ENCODE data around the gene CPNE1. TPM values are rescaled to one million over a fixed set of nuclear protein-coding genes. Genes with fewer than 3 reads are reported as not detected.

CPNE1 gene
- polyA plus RNA-seq, 3 donors = 153 to 210 (median 167) TPM

GRCh38 chr20:35601990-35602389 is 62.7 kb downstream of the CPNE1 start:
- peak overlapping the region in 1 of 2 donors; percentile 94 for H3K4me3 Mint-ChIP-seq
- WGBS (ENCODE audit: insufficient coverage) = 39% methylated on average over 23 of the region's 30 CpGs
- intact Hi-C loops (cut with micrococcal nuclease) = no loop called here
- DNase-seq = no peak
- Histone ChIP-seq H3K79me2 (ENCODE audit: insufficient read depth, low read length) (no peaks in the 10 kb centered on the region), H3K9ac (ENCODE audit: insufficient read depth, low read length, poor library complexity, severe bottlenecking) (peak overlapping the region; percentile 43), H3K4me1 (ENCODE audit: control insufficient read depth in 1 of 2, insufficient read depth in 2 of 2, low read length in 2 of 2) (peaks cover 16 to 17% of the 10 kb centered on the region in 2 donors), H3K4me2 (replicated peaks; ENCODE audit: extremely low read depth, low read length, poor library complexity, severe bottlenecking) (peak overlapping the region; percentile 75), H3K27ac (ENCODE audit: low read depth in 1 of 2, low read length in 2 of 2) (no peak overlapping the region), H3K9me3 (replicated peaks in 1 of 2; ENCODE audit: control insufficient read depth in 1 of 2, insufficient read depth in 1 of 2, low read length in 2 of 2) (no peaks in the 10 kb centered on the region), H3K36me3 (replicated peaks in 1 of 2; ENCODE audit: control insufficient read depth in 1 of 2, insufficient read depth in 2 of 2, low read length in 2 of 2) (no peaks in the 10 kb centered on the region), H3K27me3 (ENCODE audit: control insufficient read depth in 2 of 2, insufficient read depth in 2 of 2, low read length in 2 of 2) (peaks cover 8 to 34% of the 10 kb centered on the region in 2 donors), H2AFZ (ENCODE audit: insufficient read depth, low read depth, low read length, poor library complexity, severe bottlenecking) (peak overlapping the region; percentile 79), H3K4me3 (replicated peaks in 1 of 3; ENCODE audit: low read depth in 2 of 3, low read length in 3 of 3) (peak overlapping the region in 1 of 3 experiments; percentile 66), H4K20me1 (ENCODE audit: insufficient read depth, low read length) (no peaks in the 10 kb centered on the region)
- peaks cover 0 to 9% (median 2%) of the 10 kb centered on the region in 7 donors for H3K9me3 Mint-ChIP-seq
- TF ChIP-seq CTCF (IDR thresholded peaks at IDR 0.05) = no peak
- peaks cover 0 to 5% of the 10 kb centered on the region in 2 donors for H3K36me3 Mint-ChIP-seq
- peaks cover 16% of the 10 kb centered on the region for H3K4me1 Mint-ChIP-seq
- no peak overlapping the region for H3K27ac Mint-ChIP-seq
- peaks cover 50 to 54% (median 52%) of the 10 kb centered on the region in 3 donors for H3K27me3 Mint-ChIP-seq (ENCODE audit: low read depth in 3 of 3)

DNA sequence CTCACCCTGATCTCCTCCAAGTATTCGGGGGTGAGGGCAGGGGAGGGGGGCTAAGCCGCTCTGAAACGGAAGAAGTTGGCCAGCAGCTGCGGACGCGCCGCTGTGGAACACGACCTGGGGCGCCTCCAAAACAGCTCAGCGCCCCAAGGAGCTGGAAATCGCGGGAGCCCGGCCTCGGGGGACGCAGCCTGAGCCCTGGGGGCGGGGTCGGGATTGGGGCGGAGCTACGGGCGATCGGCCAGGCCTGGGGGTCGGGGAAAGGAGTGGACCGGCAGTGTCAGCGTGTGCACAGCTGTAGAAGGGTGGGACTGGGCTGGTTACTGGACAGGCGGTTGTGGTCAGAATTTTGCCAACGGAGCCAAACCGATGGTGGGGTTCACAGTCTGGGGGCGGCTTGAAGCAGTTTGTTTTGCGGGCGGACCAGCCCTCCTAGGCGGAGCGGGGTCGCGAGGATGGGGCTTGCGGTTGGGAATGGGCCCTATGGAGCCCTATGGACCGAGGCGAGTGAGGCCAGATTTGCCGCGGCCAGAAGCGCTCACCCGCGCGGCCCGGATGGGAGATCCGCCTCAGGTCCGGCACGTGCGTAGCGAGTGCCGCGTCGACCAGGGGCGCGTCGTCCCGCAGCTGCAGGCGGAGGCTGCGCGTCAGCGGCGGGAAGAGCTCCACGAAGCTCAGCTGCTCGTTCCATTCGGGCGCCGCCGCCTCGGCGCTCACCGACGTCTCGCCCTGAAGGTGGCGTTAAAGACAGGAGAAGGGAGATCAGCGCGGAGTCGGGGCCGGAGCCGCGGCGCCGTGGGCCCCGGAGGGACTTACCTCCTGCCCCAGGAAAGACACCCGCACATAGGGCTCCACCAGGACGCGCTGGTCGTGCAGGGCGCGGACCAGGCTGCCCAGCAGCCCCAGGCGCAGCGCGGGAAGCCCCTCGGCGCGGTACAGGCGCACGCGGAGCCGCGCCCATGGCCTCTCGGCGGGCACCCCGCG is 63.4 kb downstream of the CPNE1 start:
- peaks cover 0 to 5% of the 10 kb centered on the region in 2 donors for H3K36me3 Mint-ChIP-seq
- peaks cover 0 to 9% (median 2%) of the 10 kb centered on the region in 7 donors for H3K9me3 Mint-ChIP-seq
- Histone ChIP-seq H3K79me2 (ENCODE audit: insufficient read depth, low read length) (no peaks in the 10 kb centered on the region), H3K4me1 (ENCODE audit: control insufficient read depth in 1 of 2, insufficient read depth in 2 of 2, low read length in 2 of 2) (peaks cover 16 to 17% of the 10 kb centered on the region in 2 donors), H3K4me2 (replicated peaks; ENCODE audit: extremely low read depth, low read length, poor library complexity, severe bottlenecking) (peak overlapping the region; percentile 75), H4K20me1 (ENCODE audit: insufficient read depth, low read length) (no peaks in the 10 kb centered on the region), H2AFZ (ENCODE audit: insufficient read depth, low read depth, low read length, poor library complexity, severe bottlenecking) (peak overlapping the region; percentile 79), H3K4me3 (replicated peaks in 1 of 3; ENCODE audit: low read depth in 2 of 3, low read length in 3 of 3) (peak overlapping the region; percentile 2 to 66 (median 26)), H3K27me3 (ENCODE audit: control insufficient read depth in 2 of 2, insufficient read depth in 2 of 2, low read length in 2 of 2) (peaks cover 8 to 34% of the 10 kb centered on the region in 2 donors), H3K27ac (ENCODE audit: low read depth in 1 of 2, low read length in 2 of 2) (no peak overlapping the region), H3K9me3 (replicated peaks in 1 of 2; ENCODE audit: control insufficient read depth in 1 of 2, insufficient read depth in 1 of 2, low read length in 2 of 2) (no peaks in the 10 kb centered on the region), H3K36me3 (replicated peaks in 1 of 2; ENCODE audit: control insufficient read depth in 1 of 2, insufficient read depth in 2 of 2, low read length in 2 of 2) (no peaks in the 10 kb centered on the region), H3K9ac (ENCODE audit: insufficient read depth, low read length, poor library complexity, severe bottlenecking) (peak overlapping the region; percentile 43)
- intact Hi-C loops (cut with micrococcal nuclease) = no loop called here
- peak; percentile 65 to 73 (median 71) for DNase-seq
- peaks cover 14% of the 10 kb centered on the region for H3K4me1 Mint-ChIP-seq
- peak overlapping the region in 1 of 7 donors; percentile 26 for H3K27ac Mint-ChIP-seq
- under 1% methylated on average over 100 of the region's 103 CpGs for WGBS (ENCODE audit: insufficient coverage)
- H3K27me3 Mint-ChIP-seq (ENCODE audit: low read depth in 3 of 3) = peaks cover 50 to 56% (median 56%) of the 10 kb centered on the region in 3 donors
- H3K4me3 Mint-ChIP-seq = peak overlapping the region; percentile 76 to 94
- TF ChIP-seq CTCF (IDR thresholded peaks at IDR 0.05) = peak; percentile 46
